IMR-90 (cell line): ENCODE results near the gene DYNLT3. TPM values are rescaled to one million over a fixed set of nuclear protein-coding genes. Genes with fewer than 3 reads are reported as not detected.

Experiments used
- ATAC-seq: fragments of 200-7000 bp; cut with Tn5 transposase; 2 replicates; pipeline ENCODE4 v1.9.1; 2020; ENCODE audit warnings: low read depth, mild to moderate bottlenecking, moderate library complexity
- BruUV-seq: library from RNA; stranded (reverse); fragments of 400-500 nt; replicated peaks from 2 replicates; lab custom pipeline; 2021; lab: Mats Ljungman, UMichigan
- CTCF ChIA-PET: fragments of 300-600 bp; formaldehyde crosslinking; extraction: SDS; loops from one replicate; lab custom pipeline; 2021; ENCODE audit warnings: antibody characterized with exemption; lab: Yijun Ruan, JAX
- POLR2A ChIA-PET: fragments of 300-600 bp; sonication (Branson Sonifier 250); formaldehyde crosslinking; loops from one replicate; lab custom pipeline; 2022; ENCODE audit warnings: antibody characterized with exemption; ENCODE audit not compliant: unreplicated experiment; lab: Charles Lee
- DNase-seq: peaks from one replicate; pipeline ENCODE4 v3.0.0; 2013
- H2AFZ ChIP-seq: replicated peaks from 2 replicates; pipeline ENCODE3; 2013; ENCODE audit warnings: low read length, mild to moderate bottlenecking; ENCODE audit not compliant: poor library complexity
- H2AK5ac ChIP-seq: 2 replicates; pipeline ENCODE4 v1.6.1; 2013; ENCODE audit warnings: low read depth, low read length, inconsistent platforms
- H2AK9ac ChIP-seq: replicated peaks from 2 replicates; pipeline ENCODE3; 2013; ENCODE audit warnings: mild to moderate bottlenecking, low read depth, low read length, moderate library complexity; ENCODE audit not compliant: poor library complexity
- H2BK120ac ChIP-seq: 2 replicates; pipeline ENCODE4 v1.6.1; 2013; ENCODE audit warnings: low read depth, low read length, inconsistent platforms
- H2BK15ac ChIP-seq: 3 replicates; pipeline ENCODE4 v1.6.1; 2013; ENCODE audit warnings: low read depth, low read length, inconsistent platforms
- H2BK20ac ChIP-seq: 2 replicates; pipeline ENCODE4 v1.6.1; 2013; ENCODE audit warnings: low read depth, mild to moderate bottlenecking, inconsistent platforms, low read length, moderate library complexity
- H2BK5ac ChIP-seq: 2 replicates; pipeline ENCODE4 v1.6.1; 2013; ENCODE audit warnings: mild to moderate bottlenecking, low read depth, low read length, inconsistent platforms; ENCODE audit not compliant: poor library complexity, severe bottlenecking
- H3K14ac ChIP-seq: replicated peaks from 2 replicates; pipeline ENCODE4 v1.6.1; 2013; ENCODE audit warnings: low read depth, low read length, inconsistent platforms
- H3K18ac ChIP-seq: 2 replicates; pipeline ENCODE4 v1.6.1; 2013; ENCODE audit warnings: low read depth, low read length, control low read depth
- H3K23ac ChIP-seq: 2 replicates; pipeline ENCODE4 v1.6.1; 2013; ENCODE audit warnings: low read depth, low read length, inconsistent platforms
- H3K27ac ChIP-seq: 2 replicates; pipeline ENCODE4 v1.5.1; 2013; ENCODE audit warnings: mild to moderate bottlenecking, control low read depth, low read length; ENCODE audit not compliant: insufficient read depth
- H3K27me3 ChIP-seq: 2 replicates; pipeline ENCODE4 v1.6.1; 2013; ENCODE audit warnings: low read length; ENCODE audit not compliant: control insufficient read depth, insufficient read depth
- H3K36me3 ChIP-seq: 2 replicates; pipeline ENCODE4 v1.6.1; 2013; ENCODE audit warnings: low read length, mixed read lengths; ENCODE audit not compliant: control insufficient read depth, insufficient read depth
- H3K4ac ChIP-seq: 2 replicates; pipeline ENCODE4 v1.6.1; 2013; ENCODE audit warnings: low read depth, low read length, inconsistent platforms
- H3K4me1 ChIP-seq: 2 replicates; pipeline ENCODE4 v1.6.1; 2013; ENCODE audit warnings: low read length, mixed read lengths; ENCODE audit not compliant: control insufficient read depth, insufficient read depth
- H3K4me2 ChIP-seq: 2 replicates; pipeline ENCODE4 v1.6.1; 2013; ENCODE audit warnings: low read depth, mild to moderate bottlenecking, control low read depth, low read length, moderate library complexity
- H3K4me3 ChIP-seq: 2 replicates; pipeline ENCODE4 v1.5.1; 2013; ENCODE audit warnings: low read depth, mild to moderate bottlenecking, control low read depth, low read length, moderate library complexity; ENCODE audit not compliant: insufficient read depth
- H3K56ac ChIP-seq: 2 replicates; pipeline ENCODE4 v1.6.1; 2013; ENCODE audit warnings: low read length, inconsistent platforms; ENCODE audit not compliant: insufficient read depth; ENCODE audit errors: extremely low read depth
- H3K79me1 ChIP-seq, 2 experiments: 2 replicates each; pipeline ENCODE4 v1.6.1; 2013; ENCODE audit warnings: low read length in 2 of 2, inconsistent platforms in 1 of 2, low read depth in 1 of 2
- H3K9ac ChIP-seq: 2 replicates; pipeline ENCODE4 v1.6.1; 2013; ENCODE audit warnings: low read depth, low read length, control low read depth
- H3K9me1 ChIP-seq: 2 replicates; pipeline ENCODE4 v1.6.1; 2013; ENCODE audit warnings: low read length, inconsistent platforms; ENCODE audit not compliant: insufficient read depth
- H3K9me3 ChIP-seq: 2 replicates; pipeline ENCODE4 v1.6.1; 2013; ENCODE audit warnings: low read length; ENCODE audit not compliant: control insufficient read depth, insufficient read depth
- H4K20me1 ChIP-seq: 2 replicates; pipeline ENCODE4 v1.6.1; 2013; ENCODE audit warnings: low read length, inconsistent platforms; ENCODE audit not compliant: insufficient read depth
- H4K5ac ChIP-seq: 2 replicates; pipeline ENCODE4 v1.6.1; 2013; ENCODE audit warnings: mild to moderate bottlenecking, low read depth, low read length, control low read depth
- H4K8ac ChIP-seq, 2 experiments: 2 replicates each; pipeline ENCODE4 v1.6.1; 2013; ENCODE audit warnings: low read depth in 2 of 2, low read length in 2 of 2, control low read depth in 1 of 2, inconsistent platforms in 1 of 2
- H4K91ac ChIP-seq: 2 replicates; pipeline ENCODE4 v1.6.1; 2013; ENCODE audit warnings: low read depth, low read length, inconsistent platforms; ENCODE audit not compliant: insufficient read depth
- BHLHE40 ChIP-seq: fragments of 150-350 bp; IDR thresholded peaks from 2 replicates; pipeline ENCODE4 v1.6.1; 2016; ENCODE audit warnings: mild to moderate bottlenecking, low read depth, low read length
- CEBPB ChIP-seq: IDR thresholded peaks from 2 replicates; pipeline ENCODE4 v1.6.1; 2012; ENCODE audit warnings: low read depth, low read length, improper control_type of control experiment
- MAFK ChIP-seq: IDR thresholded peaks from 2 replicates; pipeline ENCODE4 v1.6.1; 2012; ENCODE audit warnings: low read depth, low read length, improper control_type of control experiment
- WGBS, 2 experiments: methylation state at CpG; one replicate each; pipeline versions ENCODE4 v1.1.5 to v1.1.7; 2013; ENCODE audit warnings: missing lambda C conversion rate in 2 of 2; ENCODE audit not compliant: insufficient read length in 1 of 2; ENCODE audit errors: extremely low coverage in 2 of 2; 5-methylcytosine and 5-hydroxymethylcytosine counted together
- dilution Hi-C: fragments of 300-500 bp; cut with HindIII; formaldehyde crosslinking; loops from one replicate; pipeline ENCODE4 v1.14.3; 2018; ENCODE audit warnings: low sequenced_read_pairs; ENCODE audit not compliant: unreplicated experiment
- in situ Hi-C: fragments of 300-500 bp; cut with MboI; formaldehyde crosslinking; loops from 3 replicates; pipeline ENCODE4 v1.14.3; 2019; ENCODE audit warnings: low sequenced_read_pairs, inconsistent platforms, mixed read lengths
- intact Hi-C: fragments of 100-400 bp; cut with micrococcal nuclease; formaldehyde crosslinking; loops from 2 replicates; pipeline ENCODE4 v1.10.0; 2022
- polyA plus RNA-seq, 3 experiments: library from polyadenylated mRNA; depleted of rRNA; stranded (reverse); fragments of >200 nt; gene quantifications; 2 replicates each; pipeline ENCODE4 v1.2.3, GENCODE V29; 2012; ENCODE audit warnings: low replicate concordance in 1 of 3
- total RNA-seq: library from RNA; depleted of rRNA; stranded (reverse); fragments of >200 nt; gene quantifications from 2 replicates; pipeline ENCODE4 v1.2.3, GENCODE V29; 2012

Gene DYNLT3
- total and polyA plus RNA-seq, 2 of the 4 experiments (the other 2 are of a cell fraction), result 15.7 to 18.8 TPM

GRCh38 chrX:37854148-37854547, 6.8 kb upstream of the DYNLT3 start:
- ChIA-PET POLR2A (no interaction called here), CTCF (no interaction called here)
- DNase-seq (no peak), ATAC-seq (no peak)
- no TSS peak for BruUV-seq
- Histone ChIP-seq H2BK15ac (no peak overlapping the region), H3K9me3 (no peaks in the 10 kb centered on the region), H3K4me1 (no peaks in the 10 kb centered on the region), H3K9me1 (no peaks in the 10 kb centered on the region), H2BK120ac (no peak overlapping the region), H2AK9ac (no peak overlapping the region), H3K4ac (no peak overlapping the region), H3K4me2 (no peak overlapping the region), H3K9ac (no peak overlapping the region), H3K56ac (no peak overlapping the region), H4K8ac (no peak overlapping the region), H3K27ac (no peak overlapping the region), H3K36me3 (no peaks in the 10 kb centered on the region), H4K5ac (no peak overlapping the region), H2AFZ (no peak overlapping the region), H3K14ac (no peak overlapping the region), H3K18ac (no peak overlapping the region), H2BK5ac (no peak overlapping the region), H2AK5ac (no peak overlapping the region), H3K4me3 (no peak overlapping the region), H2BK20ac (no peak overlapping the region), H4K91ac (no peak overlapping the region), H4K20me1 (no peaks in the 10 kb centered on the region), H3K79me1 (no peaks in the 10 kb centered on the region), H3K27me3 (no peaks in the 10 kb centered on the region), H3K23ac (no peak overlapping the region)
- intact Hi-C loops, result no loop called here
- dilution Hi-C loops, result no loop called here
- TF ChIP-seq BHLHE40 (no peak), CEBPB (no peak), MAFK (no peak)
- in situ Hi-C loops, result no loop called here
- no CpG with 5 or more reads among the region's 3 CpGs for WGBS, 2 experiments
